Peyer's patch (tissue), 4 donors: ENCODE results near the gene ZNF740.

Source experiments
- CTCF ChIP-seq, 6 experiments: fragments of 450-650 bp in 4 of 6; fragments of 200-600 bp in 2 of 6; sonication (generic) in 1 of 6; IDR thresholded peaks; one replicate each; pipeline ENCODE4 v1.5.1; 2017 to 2019; ENCODE audit warnings: antibody characterized with exemption in 6 of 6, mild to moderate bottlenecking in 3 of 6, moderate library complexity in 1 of 6
- POLR2A ChIP-seq, 2 donors: fragments of 450-650 bp; IDR thresholded peaks; one replicate each; pipeline ENCODE4 v1.5.1; 2017; ENCODE audit warnings: antibody characterized with exemption in 2 of 2, mild to moderate bottlenecking in 2 of 2, moderate library complexity in 2 of 2

DNA sequence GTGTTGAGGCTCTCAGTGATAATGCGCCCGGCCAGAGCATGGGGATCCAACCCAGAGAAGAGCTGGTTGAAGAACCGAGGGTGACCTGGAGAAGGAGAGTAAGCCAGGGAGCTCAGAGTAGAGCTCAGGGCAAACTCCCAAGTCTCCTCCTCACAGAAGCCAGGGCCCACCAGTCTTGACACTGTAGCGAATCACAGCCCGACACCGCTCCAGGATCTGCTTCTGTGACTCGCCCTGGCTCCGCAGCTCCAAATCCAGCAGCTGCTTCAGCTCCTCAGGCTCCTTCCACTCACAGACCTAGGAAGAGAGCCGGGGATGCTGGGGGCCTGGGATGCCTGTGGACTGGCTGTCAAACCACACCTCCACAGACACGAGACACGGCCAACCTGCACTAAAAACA is 8.2 kb upstream of the ZNF740 start:
- TF ChIP-seq CTCF (IDR thresholded peaks at IDR 0.05) (no peak), POLR2A (IDR thresholded peaks at IDR 0.05) (no peak)
